Vagina (tissue), 2 donors: ENCODE results near the gene FEV. TPM values are rescaled to one million over a fixed set of nuclear protein-coding genes. Genes with fewer than 3 reads are reported as not detected.

ENCODE experiments used
- DNase-seq, 2 donors: peaks; one replicate each; pipeline ENCODE4 v3.0.0-alpha.2; 2017; ENCODE audit errors: extremely low spot score in 2 of 2
- H3K27ac ChIP-seq: fragments of 200-600 bp; sonication (generic); one replicate; pipeline ENCODE4 v1.5.1; 2019
- H3K27me3 ChIP-seq: fragments of 200-600 bp; sonication (generic); one replicate; pipeline ENCODE4 v1.5.1; 2019
- H3K36me3 ChIP-seq, 2 donors: fragments of 200-600 bp; sonication (generic); one replicate each; pipeline ENCODE4 v1.5.1; 2017 to 2019
- H3K4me1 ChIP-seq: fragments of 200-600 bp; sonication (generic); one replicate; pipeline ENCODE4 v1.5.1; 2019
- H3K4me3 ChIP-seq, 2 donors: fragments of 200-600 bp; sonication (generic); 1 replicate in 1 of 2; 2 replicates in 1 of 2; pipeline ENCODE4 v1.5.1; 2016 to 2019
- H3K9me3 ChIP-seq: fragments of 200-600 bp; sonication (generic); one replicate; pipeline ENCODE4 v1.5.1; 2019
- POLR2A ChIP-seq, 2 donors: fragments of 450-650 bp; IDR thresholded peaks; one replicate each; pipeline ENCODE4 v1.6.1; 2017; ENCODE audit warnings: antibody characterized with exemption in 2 of 2, mild to moderate bottlenecking in 2 of 2, moderate library complexity in 2 of 2
- POLR2AphosphoS5 ChIP-seq, 2 donors: sonication (generic); formaldehyde crosslinking; IDR thresholded peaks; one replicate each; pipeline ENCODE4 v1.9.0; 2017; ENCODE audit warnings: antibody characterized with exemption in 2 of 2, mild to moderate bottlenecking in 2 of 2, low read depth in 1 of 2; ENCODE audit not compliant: insufficient read depth in 1 of 2
- intact Hi-C: fragments of 100-400 bp; cut with DNase I; formaldehyde crosslinking; loops from one replicate; pipeline ENCODE4 v1.15.1; 2023
- total RNA-seq: library from RNA; depleted of rRNA; stranded (reverse); fragments of >200 nt; gene quantifications from one replicate; pipeline ENCODE4 v1.2.3, GENCODE V29; 2016
- TF ChIP-seq, protein P1 (sequence below), 3 experiments: fragments of 450-650 bp in 2 of 3; fragments of 200-600 bp in 1 of 3; sonication (generic) in 1 of 3; IDR thresholded peaks; one replicate each; pipeline ENCODE4 v1.5.1; 2017 to 2019; ENCODE audit warnings: antibody characterized with exemption in 3 of 3, mild to moderate bottlenecking in 2 of 3, moderate library complexity in 2 of 3

Gene FEV
- total RNA-seq, 1 donor from 2014 or later: not detected

DNA sequence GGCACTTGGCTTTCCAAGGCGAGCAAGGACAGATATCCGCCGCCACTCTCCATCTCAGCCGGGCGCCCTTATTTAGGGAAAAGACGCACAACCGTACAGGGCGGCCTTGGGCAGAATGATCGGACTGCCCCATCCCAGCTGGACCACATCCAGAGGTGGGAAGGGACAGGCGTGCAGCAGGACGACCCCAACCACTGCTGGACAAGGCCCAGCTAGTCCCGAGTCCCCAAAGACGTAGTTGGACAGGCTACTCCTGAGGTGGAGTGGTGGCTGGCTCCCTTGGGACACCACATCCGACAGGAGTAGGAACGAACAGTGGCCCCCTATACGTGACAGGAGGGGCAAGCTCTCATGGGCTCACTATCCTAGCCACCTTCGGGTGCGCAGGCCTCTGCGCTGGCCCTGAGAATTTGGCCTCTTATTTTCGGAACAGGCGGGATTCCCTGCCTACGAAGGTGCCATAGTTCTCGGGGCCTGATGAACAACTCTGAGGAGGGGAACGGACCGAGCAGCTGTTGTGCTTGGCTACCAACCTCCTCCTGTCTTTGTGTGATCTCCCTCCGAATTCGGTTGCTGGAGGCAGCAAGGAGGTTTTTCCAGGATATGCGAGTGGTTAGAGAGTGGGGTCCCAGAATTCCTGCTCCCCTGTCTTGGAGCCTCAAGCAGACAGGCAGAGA is 2.3 kb downstream of the FEV start:
- DNase-seq: no peak
- Histone ChIP-seq H3K4me3 (peak overlapping the region in 1 of 2 donors; percentile 17), H3K27ac (no peak overlapping the region), H3K9me3 (no peaks in the 10 kb centered on the region), H3K36me3 (no peaks in the 10 kb centered on the region), H3K27me3 (peaks cover 27% of the 10 kb centered on the region), H3K4me1 (peaks cover 45% of the 10 kb centered on the region)
- no peak for TF ChIP-seq POLR2AphosphoS5 (IDR thresholded peaks at IDR 0.05; ENCODE audit: insufficient read depth in 1 of 2, low read depth in 1 of 2)
- TF ChIP-seq POLR2A (IDR thresholded peaks at IDR 0.05): no peak
- TF ChIP-seq, protein P1, sequence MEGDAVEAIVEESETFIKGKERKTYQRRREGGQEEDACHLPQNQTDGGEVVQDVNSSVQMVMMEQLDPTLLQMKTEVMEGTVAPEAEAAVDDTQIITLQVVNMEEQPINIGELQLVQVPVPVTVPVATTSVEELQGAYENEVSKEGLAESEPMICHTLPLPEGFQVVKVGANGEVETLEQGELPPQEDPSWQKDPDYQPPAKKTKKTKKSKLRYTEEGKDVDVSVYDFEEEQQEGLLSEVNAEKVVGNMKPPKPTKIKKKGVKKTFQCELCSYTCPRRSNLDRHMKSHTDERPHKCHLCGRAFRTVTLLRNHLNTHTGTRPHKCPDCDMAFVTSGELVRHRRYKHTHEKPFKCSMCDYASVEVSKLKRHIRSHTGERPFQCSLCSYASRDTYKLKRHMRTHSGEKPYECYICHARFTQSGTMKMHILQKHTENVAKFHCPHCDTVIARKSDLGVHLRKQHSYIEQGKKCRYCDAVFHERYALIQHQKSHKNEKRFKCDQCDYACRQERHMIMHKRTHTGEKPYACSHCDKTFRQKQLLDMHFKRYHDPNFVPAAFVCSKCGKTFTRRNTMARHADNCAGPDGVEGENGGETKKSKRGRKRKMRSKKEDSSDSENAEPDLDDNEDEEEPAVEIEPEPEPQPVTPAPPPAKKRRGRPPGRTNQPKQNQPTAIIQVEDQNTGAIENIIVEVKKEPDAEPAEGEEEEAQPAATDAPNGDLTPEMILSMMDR (IDR thresholded peaks at IDR 0.05): no peak
- intact Hi-C loops: loop anchor here (10.0 kb wide), 1 partner anchor 172 kb away; no protein-coding TSS in a partner anchor

DNA sequence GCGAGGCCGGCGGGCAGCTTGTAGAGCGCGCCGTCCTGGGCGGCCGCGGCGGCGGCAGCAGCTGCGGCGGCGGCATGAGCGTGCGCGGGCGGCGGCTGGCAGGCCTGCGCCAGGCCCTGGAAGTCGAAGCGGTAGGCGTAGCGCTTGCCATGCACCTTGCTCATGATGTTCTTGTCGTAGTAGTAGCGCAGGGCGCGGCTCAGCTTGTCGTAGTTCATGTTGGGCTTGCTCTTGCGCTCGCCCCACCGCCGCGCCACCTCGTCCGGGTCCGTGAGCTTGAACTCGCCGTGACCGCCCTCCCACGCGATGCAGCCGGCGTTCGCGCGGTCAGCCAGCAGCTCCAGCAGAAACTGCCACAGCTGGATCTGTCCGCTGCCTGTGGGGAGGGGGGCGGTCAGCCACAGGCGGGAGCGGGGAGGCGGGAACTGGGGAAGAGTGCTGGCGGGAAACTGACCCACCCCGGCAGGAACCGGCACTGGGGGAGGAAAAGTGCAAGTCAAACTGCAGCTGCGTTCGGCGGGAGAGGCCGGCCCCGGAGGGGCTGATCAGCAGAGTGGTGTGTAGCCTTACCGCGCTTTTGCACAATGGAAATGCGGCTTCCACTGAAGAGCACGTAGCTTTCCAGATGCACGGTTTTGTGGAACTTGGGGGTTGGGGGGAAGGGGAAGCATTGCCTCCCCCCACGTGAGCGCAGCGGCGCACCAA is 3.0 kb downstream of the FEV start:
- no peak for DNase-seq
- TF ChIP-seq POLR2A (IDR thresholded peaks at IDR 0.05) (no peak), POLR2AphosphoS5 (IDR thresholded peaks at IDR 0.05; ENCODE audit: insufficient read depth in 1 of 2, low read depth in 1 of 2) (no peak)
- TF ChIP-seq, protein P1 (IDR thresholded peaks at IDR 0.05): no peak
- no peaks in the 10 kb centered on the region for H3K9me3 ChIP-seq
- peak overlapping the region; percentile 16 to 17 for H3K4me3 ChIP-seq
- H3K27ac ChIP-seq: no peak overlapping the region
- peaks cover 27% of the 10 kb centered on the region for H3K27me3 ChIP-seq
- intact Hi-C loops: loop anchor here (10.0 kb wide), 1 partner anchor 173 kb away; no protein-coding TSS in a partner anchor
- H3K36me3 ChIP-seq: no peaks in the 10 kb centered on the region
- peaks cover 45% of the 10 kb centered on the region for H3K4me1 ChIP-seq

DNA sequence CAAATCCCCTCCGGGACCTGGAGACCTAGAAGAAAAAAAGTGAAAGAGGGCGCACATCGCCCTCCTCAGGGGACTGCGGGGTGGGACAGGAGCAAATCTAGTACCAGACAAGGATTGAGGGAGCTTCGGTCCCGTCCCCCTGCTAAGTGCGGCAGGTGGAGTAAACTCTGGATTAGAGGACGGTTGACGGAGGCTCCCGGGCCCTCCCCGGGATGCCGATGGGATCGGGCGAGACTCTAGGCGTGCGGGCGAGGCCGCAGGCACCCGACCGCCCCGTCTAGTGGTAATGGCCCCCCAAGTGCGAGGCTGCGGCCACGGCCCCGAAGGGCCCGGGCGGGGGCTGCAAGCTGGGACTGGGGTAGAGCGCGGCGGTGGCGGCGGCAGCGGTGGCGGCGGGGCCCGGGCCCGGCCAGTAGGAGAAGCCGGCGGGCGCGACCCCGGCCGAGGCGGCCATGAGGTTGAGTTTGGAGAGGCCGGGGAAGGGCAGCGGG is 3.5 kb downstream of the FEV start:
- H3K4me1 ChIP-seq: peaks cover 45% of the 10 kb centered on the region

DNA sequence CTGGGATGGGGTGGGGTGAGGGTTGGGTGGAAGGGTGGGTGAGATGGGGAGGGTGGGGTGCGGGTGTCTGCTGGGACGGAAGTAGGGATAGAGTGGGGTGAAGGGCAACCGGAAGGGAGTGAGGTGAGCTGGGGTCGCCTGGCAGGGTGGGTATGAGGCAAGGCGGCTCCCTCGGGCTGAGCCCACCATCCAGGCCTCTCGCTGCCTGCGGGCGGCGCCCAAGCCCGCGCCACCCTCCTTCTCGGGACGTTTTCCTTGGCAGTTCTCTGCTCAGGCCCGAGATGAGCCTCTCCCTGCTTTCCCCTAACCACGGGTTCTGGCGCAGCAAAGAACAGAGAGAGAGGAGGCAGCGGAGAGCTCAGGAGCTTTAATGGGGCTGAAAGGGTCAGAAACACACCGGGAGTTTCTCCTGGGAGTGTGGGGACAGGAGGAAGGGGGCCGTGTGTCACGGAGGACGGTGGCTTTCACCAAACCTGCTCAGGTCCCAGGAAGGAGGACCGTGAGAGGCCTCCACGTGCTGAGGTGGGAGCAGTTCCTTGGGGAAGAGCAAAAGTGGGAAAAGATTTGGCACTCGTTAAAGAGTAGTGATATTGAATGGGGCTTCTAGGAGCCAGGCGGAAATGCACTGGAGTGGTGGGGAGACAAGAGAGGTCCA is 4.1 kb downstream of the FEV start:
- Histone ChIP-seq H3K27me3 (peaks cover 27% of the 10 kb centered on the region), H3K4me1 (peaks cover 45% of the 10 kb centered on the region), H3K9me3 (no peaks in the 10 kb centered on the region), H3K27ac (no peak overlapping the region), H3K36me3 (no peaks in the 10 kb centered on the region), H3K4me3 (peak overlapping the region in 1 of 2 donors; percentile 4)
- intact Hi-C loops: loop anchor here (10.0 kb wide), 1 partner anchor 174 kb away; no protein-coding TSS in a partner anchor
- no peak for DNase-seq
- TF ChIP-seq POLR2AphosphoS5 (IDR thresholded peaks at IDR 0.05; ENCODE audit: insufficient read depth in 1 of 2, low read depth in 1 of 2) (no peak), POLR2A (IDR thresholded peaks at IDR 0.05) (no peak)

More for the DNA sequence above, 3.5 kb downstream of the FEV start:
- intact Hi-C loops: loop anchor here (10.0 kb wide), 1 partner anchor 173 kb away; no protein-coding TSS in a partner anchor
- TF ChIP-seq POLR2AphosphoS5 (IDR thresholded peaks at IDR 0.05; ENCODE audit: insufficient read depth in 1 of 2, low read depth in 1 of 2): no peak
- TF ChIP-seq, protein P1 (IDR thresholded peaks at IDR 0.05): no peak
- TF ChIP-seq POLR2A (IDR thresholded peaks at IDR 0.05): no peak
- H3K27me3 ChIP-seq: peaks cover 27% of the 10 kb centered on the region
- no peaks in the 10 kb centered on the region for H3K36me3 ChIP-seq
- no peak for DNase-seq
- H3K27ac ChIP-seq: no peak overlapping the region
- no peaks in the 10 kb centered on the region for H3K9me3 ChIP-seq
- H3K4me3 ChIP-seq: peak overlapping the region; percentile 16 to 17
